Prostate gland (tissue), 2 donors: ENCODE data around the gene JUNB.
A peak's percentile ranks its signal among the peaks of the same experiment; 100 is the strongest.

Experiments used
- CTCF ChIP-seq, 4 experiments: fragments of 200-600 bp in 2 of 4; fragments of 450-650 bp in 2 of 4; sonication (generic) in 2 of 4; IDR thresholded peaks; 1 replicate in 3 of 4; 2 replicates in 1 of 4; pipeline ENCODE4 v1.5.1; 2016 to 2019; ENCODE audit warnings: antibody characterized with exemption in 4 of 4, mild to moderate bottlenecking in 2 of 4, moderate library complexity in 2 of 4
- POLR2A ChIP-seq: fragments of 450-650 bp; IDR thresholded peaks from one replicate; pipeline ENCODE4 v1.6.1; 2016; ENCODE audit warnings: antibody characterized with exemption, mild to moderate bottlenecking
- POLR2AphosphoS5 ChIP-seq: sonication (generic); formaldehyde crosslinking; IDR thresholded peaks from one replicate; pipeline ENCODE4 v1.6.1; 2017; ENCODE audit warnings: antibody characterized with exemption

- TF ChIP-seq CTCF (IDR thresholded peaks at IDR 0.05) (peak in 2 of 4 experiments; percentile 34 to 37), POLR2AphosphoS5 (peak; percentile 92), POLR2A (no peak)
These were observed 15.2 kb downstream of the JUNB start, which contains the start of gene RNASEH2A for GRCh38 chr19:12806242-12807081.
